Gastroesophageal sphincter (tissue), 3 donors: ENCODE measurements around the gene RAB3IL1.

Source experiments
- POLR2A ChIP-seq, 2 donors: fragments of 450-650 bp; IDR thresholded peaks; one replicate each; pipeline ENCODE4 v1.6.1; 2017; ENCODE audit warnings: antibody characterized with exemption in 2 of 2, mild to moderate bottlenecking in 2 of 2, moderate library complexity in 1 of 2
- POLR2AphosphoS5 ChIP-seq: sonication (generic); formaldehyde crosslinking; IDR thresholded peaks from one replicate; pipeline ENCODE4 v1.6.1; 2017; ENCODE audit warnings: antibody characterized with exemption
- TF ChIP-seq, protein P1 (sequence below), 4 experiments: fragments of 200-600 bp in 2 of 4; fragments of 450-650 bp in 2 of 4; sonication (generic) in 1 of 4; IDR thresholded peaks; one replicate each; pipeline ENCODE4 v1.5.1; 2017 to 2019; ENCODE audit warnings: antibody characterized with exemption in 4 of 4, mild to moderate bottlenecking in 2 of 4, moderate library complexity in 2 of 4

DNA sequence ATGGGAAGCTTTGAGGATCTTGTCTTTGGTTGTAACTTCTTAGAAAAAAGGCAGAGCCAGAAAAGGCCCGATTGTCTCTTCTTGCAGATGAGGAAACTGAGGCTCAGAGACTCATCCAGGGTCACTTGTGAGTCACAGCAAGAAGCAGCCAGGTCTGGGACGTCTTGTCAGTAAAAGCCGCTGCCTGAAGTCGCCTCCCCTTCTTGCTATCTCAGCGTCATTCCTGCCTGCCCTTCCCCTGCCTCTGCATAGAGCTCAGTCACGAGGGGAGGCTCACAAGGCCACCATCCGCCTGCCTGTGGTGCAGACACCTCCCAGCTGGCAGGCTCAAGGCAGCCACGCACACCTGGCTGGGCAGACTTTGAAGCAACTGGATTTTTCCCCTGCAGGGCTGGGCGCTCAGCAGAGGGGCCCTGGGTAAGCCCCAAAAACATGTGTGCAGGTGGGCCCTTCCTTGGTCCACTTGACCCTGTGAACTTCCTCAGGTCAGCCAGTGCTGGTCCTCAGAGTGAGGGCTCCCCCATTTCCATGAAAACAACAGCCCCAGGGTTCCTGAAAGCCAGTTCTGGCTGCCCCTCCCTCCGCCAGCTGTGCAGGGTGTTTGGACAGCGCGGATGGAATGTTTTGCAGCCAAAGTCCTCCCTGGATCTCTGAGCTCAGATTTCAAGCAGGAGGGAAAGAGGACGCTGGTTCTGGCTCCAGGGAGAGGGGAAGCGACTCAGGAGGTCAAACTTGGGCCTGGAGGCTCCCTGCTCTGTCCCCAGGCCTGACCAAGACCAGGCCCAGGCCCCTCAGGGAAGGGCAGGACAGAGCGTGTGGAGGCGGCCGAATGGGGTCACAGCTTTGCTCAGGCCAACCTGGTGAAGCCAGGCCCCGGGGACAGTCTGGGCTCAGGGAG, 6.0 kb upstream of the RAB3IL1 start:
- no peak for TF ChIP-seq POLR2A (IDR thresholded peaks at IDR 0.05)
- TF ChIP-seq, protein P1, sequence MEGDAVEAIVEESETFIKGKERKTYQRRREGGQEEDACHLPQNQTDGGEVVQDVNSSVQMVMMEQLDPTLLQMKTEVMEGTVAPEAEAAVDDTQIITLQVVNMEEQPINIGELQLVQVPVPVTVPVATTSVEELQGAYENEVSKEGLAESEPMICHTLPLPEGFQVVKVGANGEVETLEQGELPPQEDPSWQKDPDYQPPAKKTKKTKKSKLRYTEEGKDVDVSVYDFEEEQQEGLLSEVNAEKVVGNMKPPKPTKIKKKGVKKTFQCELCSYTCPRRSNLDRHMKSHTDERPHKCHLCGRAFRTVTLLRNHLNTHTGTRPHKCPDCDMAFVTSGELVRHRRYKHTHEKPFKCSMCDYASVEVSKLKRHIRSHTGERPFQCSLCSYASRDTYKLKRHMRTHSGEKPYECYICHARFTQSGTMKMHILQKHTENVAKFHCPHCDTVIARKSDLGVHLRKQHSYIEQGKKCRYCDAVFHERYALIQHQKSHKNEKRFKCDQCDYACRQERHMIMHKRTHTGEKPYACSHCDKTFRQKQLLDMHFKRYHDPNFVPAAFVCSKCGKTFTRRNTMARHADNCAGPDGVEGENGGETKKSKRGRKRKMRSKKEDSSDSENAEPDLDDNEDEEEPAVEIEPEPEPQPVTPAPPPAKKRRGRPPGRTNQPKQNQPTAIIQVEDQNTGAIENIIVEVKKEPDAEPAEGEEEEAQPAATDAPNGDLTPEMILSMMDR (IDR thresholded peaks at IDR 0.05): no peak
- peak; percentile 11 for TF ChIP-seq POLR2AphosphoS5
